ENCODE data around the gene PCNX4.

PCNX4 gene

DNA sequence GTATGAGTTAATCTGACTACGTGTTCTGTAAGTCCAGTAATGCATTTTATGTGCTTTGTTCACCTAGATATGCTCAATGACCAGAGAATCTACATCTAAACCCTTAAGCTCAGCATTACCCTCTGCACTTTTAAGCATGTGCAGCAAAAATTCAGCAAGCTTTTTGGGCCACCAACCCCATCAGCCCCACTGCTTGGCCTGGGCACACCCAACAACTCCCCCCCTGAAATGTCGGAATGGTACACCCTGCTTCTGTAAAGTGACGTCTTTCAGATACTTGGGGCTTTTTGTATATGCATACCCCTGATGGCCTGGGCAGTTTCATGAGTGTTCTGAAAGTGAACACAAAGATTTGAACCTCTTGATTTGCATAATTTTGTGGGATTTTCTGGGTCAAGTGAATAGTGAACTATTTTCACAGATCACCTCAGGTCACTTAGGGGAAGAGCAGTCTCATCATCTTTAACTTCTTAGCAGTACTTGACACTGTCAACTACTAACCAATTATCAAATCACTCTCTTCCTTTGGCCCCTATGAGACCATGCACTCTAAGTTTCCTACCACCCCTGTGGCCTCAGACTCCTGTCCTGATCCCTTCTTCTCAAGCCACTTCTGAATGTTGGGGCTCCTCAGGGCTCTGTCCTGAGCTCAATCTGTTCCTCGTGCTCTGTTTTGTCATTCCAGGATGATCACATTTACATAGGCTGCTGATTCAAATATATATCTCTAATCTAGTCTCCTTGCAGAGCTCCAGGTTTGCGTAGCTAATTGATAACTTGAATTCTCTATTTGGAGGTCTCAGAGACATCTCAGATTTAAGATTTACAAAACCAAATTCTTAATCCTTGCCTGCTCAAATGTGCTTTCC, 121.0 kb downstream of the PCNX4 start:
- H3K36me3 ChIP-seq (ENCODE audit: control insufficient read depth, insufficient read depth, low read length), result no peaks in the 10 kb centered on the region
- H3K4me2 ChIP-seq (ENCODE audit: low read length), result no peak overlapping the region
- H2BK5ac ChIP-seq (ENCODE audit: low read length), result no peak overlapping the region
- no peak overlapping the region for H3K18ac ChIP-seq (ENCODE audit: low read length)
- no peak overlapping the region for H2AK5ac ChIP-seq (ENCODE audit: low read length)
- no peak overlapping the region for H4K8ac ChIP-seq (ENCODE audit: low read depth, low read length)
- H3K79me2 ChIP-seq (ENCODE audit: control insufficient read depth, insufficient read depth, low read length), result no peaks in the 10 kb centered on the region
- H3K4me1 ChIP-seq (ENCODE audit: control insufficient read depth, low read depth, low read length), result no peaks in the 10 kb centered on the region
- H4K5ac ChIP-seq (ENCODE audit: low read length), result no peak overlapping the region
- H3K27me3 ChIP-seq (ENCODE audit: insufficient read depth, low read length, poor library complexity), result no peaks in the 10 kb centered on the region
- H2BK120ac ChIP-seq (ENCODE audit: low read depth, low read length), result no peak overlapping the region
- no peak overlapping the region for H3K56ac ChIP-seq (ENCODE audit: low read length)
- H3K23ac ChIP-seq (ENCODE audit: low read length), result no peak overlapping the region
- H3K79me1 ChIP-seq (ENCODE audit: low read length), result no peaks in the 10 kb centered on the region
- DNase-seq, result no peak
- H3K9ac ChIP-seq (ENCODE audit: low read length), result no peak overlapping the region
- H3K4ac ChIP-seq (ENCODE audit: low read depth, low read length), result no peak overlapping the region
- no peak overlapping the region for H3K4me3 ChIP-seq (ENCODE audit: low read length)
- no peak overlapping the region for H2BK15ac ChIP-seq (replicated peaks; ENCODE audit: low read depth)
- no peak overlapping the region for H3K27ac ChIP-seq (ENCODE audit: low read depth, low read length)
- WGBS (ENCODE audit: extremely low coverage, insufficient coverage, low lambda C conversion rate), result no CpG with 5 or more reads among the region's 5 CpGs

DNA sequence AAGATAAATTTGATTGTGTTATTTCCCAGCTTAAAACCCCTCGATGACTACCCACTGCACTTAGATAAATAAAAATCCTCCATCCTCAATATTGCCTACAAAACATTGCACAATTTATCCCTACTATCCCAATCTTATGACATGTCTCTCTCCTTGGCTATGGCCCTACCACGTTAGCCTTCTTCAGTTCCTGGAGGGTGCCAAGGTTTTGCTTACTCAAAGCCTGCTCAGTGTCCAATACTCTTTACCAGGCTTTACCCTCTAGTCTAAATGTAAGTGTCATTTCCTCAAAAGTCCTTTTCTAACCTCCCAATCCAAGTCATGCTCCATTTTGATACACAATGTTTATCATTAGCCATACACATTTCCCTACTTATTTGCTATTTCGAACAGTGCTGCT, 122.3 kb downstream of the PCNX4 start:
- Histone ChIP-seq H3K79me2 (ENCODE audit: control insufficient read depth, insufficient read depth, low read length) (no peaks in the 10 kb centered on the region), H3K23ac (ENCODE audit: low read length) (no peak overlapping the region), H2BK5ac (ENCODE audit: low read length) (no peak overlapping the region), H3K4me2 (ENCODE audit: low read length) (no peak overlapping the region), H2AK5ac (ENCODE audit: low read length) (no peak overlapping the region), H3K27me3 (ENCODE audit: insufficient read depth, low read length, poor library complexity) (no peaks in the 10 kb centered on the region), H2BK15ac (replicated peaks; ENCODE audit: low read depth) (no peak overlapping the region), H4K8ac (ENCODE audit: low read depth, low read length) (no peak overlapping the region), H3K27ac (ENCODE audit: low read depth, low read length) (no peak overlapping the region), H3K4me1 (ENCODE audit: control insufficient read depth, low read depth, low read length) (no peaks in the 10 kb centered on the region), H3K4ac (ENCODE audit: low read depth, low read length) (no peak overlapping the region), H3K18ac (ENCODE audit: low read length) (no peak overlapping the region), H3K56ac (ENCODE audit: low read length) (no peak overlapping the region), H3K9ac (ENCODE audit: low read length) (no peak overlapping the region), H3K4me3 (ENCODE audit: low read length) (no peak overlapping the region), H4K5ac (ENCODE audit: low read length) (no peak overlapping the region), H2BK120ac (ENCODE audit: low read depth, low read length) (no peak overlapping the region), H3K79me1 (ENCODE audit: low read length) (no peaks in the 10 kb centered on the region), H3K36me3 (ENCODE audit: control insufficient read depth, insufficient read depth, low read length) (no peaks in the 10 kb centered on the region)
- WGBS (ENCODE audit: extremely low coverage, insufficient coverage, low lambda C conversion rate), result no CpG with 5 or more reads among the region's 3 CpGs
- DNase-seq, result no peak

GRCh38 chr14:60214415-60215126, 122.8 kb downstream of the PCNX4 start:
- Histone ChIP-seq H3K27me3 (ENCODE audit: insufficient read depth, low read length, poor library complexity) (no peaks in the 10 kb centered on the region), H3K27ac (ENCODE audit: low read depth, low read length) (no peak overlapping the region), H3K4me3 (ENCODE audit: low read length) (no peak overlapping the region), H3K56ac (ENCODE audit: low read length) (no peak overlapping the region), H3K4me2 (ENCODE audit: low read length) (no peak overlapping the region), H3K9ac (ENCODE audit: low read length) (no peak overlapping the region), H3K79me2 (ENCODE audit: control insufficient read depth, insufficient read depth, low read length) (no peaks in the 10 kb centered on the region), H3K4ac (ENCODE audit: low read depth, low read length) (no peak overlapping the region), H4K5ac (ENCODE audit: low read length) (no peak overlapping the region), H3K4me1 (ENCODE audit: control insufficient read depth, low read depth, low read length) (no peaks in the 10 kb centered on the region), H3K18ac (ENCODE audit: low read length) (no peak overlapping the region), H2BK5ac (ENCODE audit: low read length) (no peak overlapping the region), H2BK15ac (replicated peaks; ENCODE audit: low read depth) (no peak overlapping the region), H3K79me1 (ENCODE audit: low read length) (no peaks in the 10 kb centered on the region), H3K23ac (ENCODE audit: low read length) (no peak overlapping the region), H2BK120ac (ENCODE audit: low read depth, low read length) (no peak overlapping the region), H4K8ac (ENCODE audit: low read depth, low read length) (no peak overlapping the region), H3K36me3 (ENCODE audit: control insufficient read depth, insufficient read depth, low read length) (no peaks in the 10 kb centered on the region), H2AK5ac (ENCODE audit: low read length) (no peak overlapping the region)
- DNase-seq, result no peak
- no CpG with 5 or more reads among the region's 1 CpG for WGBS (ENCODE audit: extremely low coverage, insufficient coverage, low lambda C conversion rate)

DNA sequence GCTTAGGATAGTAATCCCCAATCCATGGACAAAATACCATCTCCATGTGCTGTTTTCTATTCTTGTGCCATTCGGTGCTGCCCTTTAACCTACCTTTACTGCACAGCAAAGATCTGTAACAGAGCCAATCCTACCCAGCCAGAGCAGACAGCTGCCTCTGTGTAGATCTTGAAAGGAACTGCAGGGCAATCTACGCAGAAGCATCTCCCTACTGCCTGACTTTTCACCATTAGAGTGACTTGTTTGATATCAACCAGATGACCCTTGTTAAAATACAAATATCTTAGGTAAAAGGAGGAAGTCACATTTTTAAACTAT, 123.4 kb downstream of the PCNX4 start:
- no peak overlapping the region for H3K27ac ChIP-seq (ENCODE audit: low read depth, low read length)
- no peaks in the 10 kb centered on the region for H3K27me3 ChIP-seq (ENCODE audit: insufficient read depth, low read length, poor library complexity)
- no peak overlapping the region for H2AK5ac ChIP-seq (ENCODE audit: low read length)
- no peak overlapping the region for H3K4me3 ChIP-seq (ENCODE audit: low read length)
- no peak overlapping the region for H3K9ac ChIP-seq (ENCODE audit: low read length)
- H2BK15ac ChIP-seq (replicated peaks; ENCODE audit: low read depth), result no peak overlapping the region
- H2BK5ac ChIP-seq (ENCODE audit: low read length), result no peak overlapping the region
- no peak overlapping the region for H4K5ac ChIP-seq (ENCODE audit: low read length)
- DNase-seq, result no peak
- no CpG with 5 or more reads among the region's 2 CpGs for WGBS (ENCODE audit: extremely low coverage, insufficient coverage, low lambda C conversion rate)
- H2BK120ac ChIP-seq (ENCODE audit: low read depth, low read length), result no peak overlapping the region
- no peak overlapping the region for H3K4me2 ChIP-seq (ENCODE audit: low read length)
- H3K36me3 ChIP-seq (ENCODE audit: control insufficient read depth, insufficient read depth, low read length), result no peaks in the 10 kb centered on the region
- no peak overlapping the region for H3K56ac ChIP-seq (ENCODE audit: low read length)
- H3K23ac ChIP-seq (ENCODE audit: low read length), result no peak overlapping the region
- H4K8ac ChIP-seq (ENCODE audit: low read depth, low read length), result no peak overlapping the region
- no peaks in the 10 kb centered on the region for H3K79me2 ChIP-seq (ENCODE audit: control insufficient read depth, insufficient read depth, low read length)
- H3K4ac ChIP-seq (ENCODE audit: low read depth, low read length), result no peak overlapping the region
- no peaks in the 10 kb centered on the region for H3K79me1 ChIP-seq (ENCODE audit: low read length)
- no peaks in the 10 kb centered on the region for H3K4me1 ChIP-seq (ENCODE audit: control insufficient read depth, low read depth, low read length)
- H3K18ac ChIP-seq (ENCODE audit: low read length), result no peak overlapping the region

- no peak overlapping the region for H3K27ac ChIP-seq (ENCODE audit: low read depth, low read length)
- no peak overlapping the region for H3K9ac ChIP-seq (ENCODE audit: low read length)
These were observed 124.0 kb downstream of the PCNX4 start for GRCh38 chr14:60215520-60216420.

More at GRCh38 chr14:60215520-60216420, 124.0 kb downstream of the PCNX4 start:
- Histone ChIP-seq H4K8ac (ENCODE audit: low read depth, low read length) (no peak overlapping the region), H2AK5ac (ENCODE audit: low read length) (no peak overlapping the region), H3K4ac (ENCODE audit: low read depth, low read length) (no peak overlapping the region), H3K18ac (ENCODE audit: low read length) (no peak overlapping the region), H3K79me1 (ENCODE audit: low read length) (no peaks in the 10 kb centered on the region), H3K4me1 (ENCODE audit: control insufficient read depth, low read depth, low read length) (no peaks in the 10 kb centered on the region), H3K23ac (ENCODE audit: low read length) (no peak overlapping the region), H3K56ac (ENCODE audit: low read length) (no peak overlapping the region), H4K5ac (ENCODE audit: low read length) (no peak overlapping the region), H2BK5ac (ENCODE audit: low read length) (no peak overlapping the region), H2BK120ac (ENCODE audit: low read depth, low read length) (no peak overlapping the region), H3K4me2 (ENCODE audit: low read length) (no peak overlapping the region), H3K36me3 (ENCODE audit: control insufficient read depth, insufficient read depth, low read length) (no peaks in the 10 kb centered on the region), H2BK15ac (replicated peaks; ENCODE audit: low read depth) (no peak overlapping the region), H3K4me3 (ENCODE audit: low read length) (no peak overlapping the region), H3K79me2 (ENCODE audit: control insufficient read depth, insufficient read depth, low read length) (no peaks in the 10 kb centered on the region), H3K27me3 (ENCODE audit: insufficient read depth, low read length, poor library complexity) (no peaks in the 10 kb centered on the region)
- DNase-seq, result no peak
- WGBS (ENCODE audit: extremely low coverage, insufficient coverage, low lambda C conversion rate), result no CpG with 5 or more reads among the region's 4 CpGs

Measured in mesendoderm (in vitro differentiated cells).